GM18507 (cell line): ENCODE data around the gene GSTM3.
"Not testable (repeated sequence)": the region's sequence is repeated elsewhere in the genome, so short reads cannot be mapped to it uniquely, and the experiment has no call there.

Source experiments
- DNase-seq: peaks from one replicate; pipeline ENCODE4 v3.0.0; 2011; ENCODE audit warnings: low read depth; ENCODE audit not compliant: insufficient read length; ENCODE audit errors: extremely low spot score
- FAIRE-seq: peaks from 2 replicates; lab custom pipeline; 2011; peaks lifted over from hg19 to GRCh38; lab: Jason Lieb, UNC

The GSTM3 gene

DNA sequence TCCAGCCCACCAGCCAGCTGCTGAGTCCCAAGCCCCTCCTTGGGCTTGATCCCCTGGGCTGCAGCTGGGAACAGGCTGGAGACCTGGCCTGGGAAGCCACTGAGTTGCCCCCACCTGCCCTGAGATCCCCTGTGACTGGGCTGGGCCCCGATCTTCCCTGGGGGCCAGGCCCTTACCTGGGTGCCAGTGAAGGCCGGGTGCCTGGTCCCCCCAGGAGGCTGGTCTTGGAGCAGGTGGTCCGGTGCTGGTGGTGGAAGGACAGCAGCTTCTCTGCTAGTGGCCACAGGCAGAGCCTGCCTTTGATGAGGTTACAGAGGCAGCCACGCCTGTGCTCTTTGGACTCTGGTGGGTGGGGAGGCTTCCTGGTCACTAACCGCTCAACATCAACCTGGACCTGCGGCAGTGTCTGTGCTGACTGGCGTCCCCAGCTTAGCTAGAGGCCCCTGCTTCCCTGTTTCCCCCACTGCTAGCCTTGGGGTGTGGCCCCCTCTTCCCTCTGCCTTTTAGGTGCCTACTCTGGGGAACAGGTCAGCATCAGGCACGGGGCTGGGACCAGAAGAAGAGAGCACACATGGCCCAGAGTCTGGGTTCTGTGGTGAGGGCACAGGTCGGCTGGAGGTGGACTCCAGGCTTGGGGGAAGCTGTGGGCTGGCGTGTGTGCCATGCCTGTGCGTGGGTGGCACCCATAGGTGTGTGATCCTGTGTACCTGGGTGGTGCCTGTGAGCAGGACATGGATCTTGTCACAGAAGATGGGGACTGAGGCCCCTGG lies 23.0 kb upstream of the GSTM3 start, which contains the start of gene EPS8L3:
EPS8L3 (minus strand) TSS at position 278 of the 770 bp plus-strand sequence. CDS start 2,174 bp downstream, outside the sequence.
- no peak for DNase-seq
- no peak for FAIRE-seq

DNA sequence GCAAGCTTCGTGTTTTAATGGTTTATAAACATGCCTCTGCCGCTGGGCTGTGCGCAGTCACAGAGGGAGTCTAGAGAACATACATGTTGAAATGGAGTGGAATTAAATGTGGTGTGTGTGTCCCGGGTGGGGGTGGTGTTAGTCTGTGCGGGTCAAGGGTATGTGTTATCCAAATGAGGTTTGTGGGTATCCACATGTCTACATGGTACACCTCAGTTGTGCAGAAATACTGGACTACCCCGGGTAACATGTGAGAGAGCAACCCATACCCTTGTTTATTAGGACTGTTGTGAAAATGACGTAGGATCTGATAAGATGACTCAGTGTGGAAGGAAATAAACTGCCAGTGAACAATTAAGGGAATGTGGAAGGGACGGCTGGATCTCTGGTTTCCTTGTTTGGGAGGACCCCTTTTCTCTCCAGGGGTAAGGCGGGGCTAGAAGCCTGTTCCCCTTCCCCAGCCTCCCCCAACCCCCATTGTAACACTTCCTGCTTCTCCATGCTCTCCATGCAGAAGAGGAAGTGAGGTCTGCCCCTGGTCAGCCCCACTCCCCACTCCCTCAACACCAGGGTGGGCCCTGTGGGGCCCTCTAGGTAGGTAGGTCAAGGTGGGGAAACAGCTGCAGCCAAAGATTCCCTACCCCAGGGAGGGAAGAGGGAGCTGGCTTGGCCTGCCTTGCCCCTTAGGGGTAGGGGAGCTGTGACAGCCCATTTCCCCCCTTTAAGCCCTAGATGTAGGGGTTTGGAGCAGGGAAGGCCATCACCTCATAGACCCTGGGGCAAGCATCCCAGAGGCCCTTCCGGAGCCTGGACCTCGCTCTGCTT lies 22.2 kb upstream of the GSTM3 start:
- no peak for FAIRE-seq
- no peak for DNase-seq

- no peak for FAIRE-seq
- DNase-seq: no peak
These were observed 21.3 kb upstream of the GSTM3 start for GRCh38 chr1:109762039-109762585.

GRCh38 chr1:109761227-109762038 lies 20.6 kb upstream of the GSTM3 start:
- DNase-seq: no peak
- FAIRE-seq: no peak

DNA sequence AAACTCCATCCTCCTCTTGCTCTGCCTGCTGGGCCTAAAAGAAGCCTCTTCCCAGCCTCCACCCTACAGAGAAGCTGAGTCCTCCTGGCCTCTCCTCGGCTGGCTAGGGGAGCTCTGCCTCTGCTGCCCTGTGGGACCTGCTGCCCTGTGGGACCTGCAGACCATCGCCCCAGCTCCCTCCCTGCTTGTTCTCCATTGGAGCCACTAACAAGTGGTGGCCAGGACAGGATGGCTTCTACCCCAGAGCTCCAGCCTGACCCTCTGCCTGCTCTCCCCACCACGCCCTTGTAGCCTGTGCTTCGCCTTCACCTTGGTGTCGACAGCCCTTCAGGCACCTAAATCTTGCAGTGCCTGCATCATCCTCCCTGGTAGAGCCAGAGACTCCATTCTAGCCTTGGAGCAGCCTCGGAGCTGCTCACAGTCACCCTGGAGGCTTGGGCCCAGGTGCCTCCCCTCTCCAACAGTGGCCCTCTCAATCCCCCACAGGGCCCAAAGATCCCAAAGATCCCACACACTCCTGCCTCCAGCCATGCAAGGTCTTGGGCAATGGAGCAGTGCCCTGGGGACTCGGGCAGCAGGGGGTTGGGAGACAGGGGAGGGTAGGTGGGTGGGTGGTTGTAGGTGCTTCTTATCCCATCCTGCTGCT lies 19.9 kb upstream of the GSTM3 start:
- DNase-seq: no peak
- no peak for FAIRE-seq

DNA sequence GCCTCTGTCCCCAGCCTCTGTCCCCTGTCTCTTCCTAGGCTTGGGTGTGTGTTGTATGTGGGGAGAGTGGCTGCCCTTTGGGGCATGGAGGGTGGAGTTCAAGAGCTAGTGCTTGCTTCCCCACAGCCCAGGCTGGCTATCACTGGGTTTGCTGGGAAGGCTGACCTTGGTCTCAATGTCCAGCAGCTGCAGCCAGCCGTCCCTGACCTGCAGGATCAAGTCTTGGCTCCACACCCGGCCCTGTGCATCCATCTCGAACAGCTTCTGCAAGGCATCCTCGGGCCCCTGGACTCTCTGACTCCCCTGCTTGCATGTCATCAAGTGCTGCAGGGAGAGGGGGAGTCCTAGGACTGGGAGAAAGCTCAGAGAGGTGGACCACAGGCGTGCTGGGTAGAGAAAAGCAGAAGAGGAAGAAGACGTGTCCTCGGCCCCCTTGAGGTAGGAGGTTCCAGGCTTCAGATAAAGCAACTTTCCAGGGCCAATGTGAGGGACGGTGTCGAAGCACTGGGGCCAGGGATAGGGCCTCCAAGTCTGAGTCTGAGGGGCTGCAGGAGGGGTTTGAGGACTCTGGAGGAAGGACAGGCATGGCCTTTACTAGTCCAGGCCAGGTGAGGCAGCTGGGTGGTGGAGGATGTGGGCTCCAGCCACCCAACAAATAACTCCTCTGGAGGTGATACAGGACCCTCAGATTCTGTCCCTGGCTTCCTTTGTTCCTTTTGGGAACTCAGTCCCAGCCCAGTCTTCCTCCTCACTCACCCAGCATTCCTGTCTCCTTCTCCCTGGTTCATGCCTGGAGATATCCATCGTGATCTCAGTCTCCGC lies 18.9 kb upstream of the GSTM3 start:
- DNase-seq (no peak), FAIRE-seq (no peak)

DNA sequence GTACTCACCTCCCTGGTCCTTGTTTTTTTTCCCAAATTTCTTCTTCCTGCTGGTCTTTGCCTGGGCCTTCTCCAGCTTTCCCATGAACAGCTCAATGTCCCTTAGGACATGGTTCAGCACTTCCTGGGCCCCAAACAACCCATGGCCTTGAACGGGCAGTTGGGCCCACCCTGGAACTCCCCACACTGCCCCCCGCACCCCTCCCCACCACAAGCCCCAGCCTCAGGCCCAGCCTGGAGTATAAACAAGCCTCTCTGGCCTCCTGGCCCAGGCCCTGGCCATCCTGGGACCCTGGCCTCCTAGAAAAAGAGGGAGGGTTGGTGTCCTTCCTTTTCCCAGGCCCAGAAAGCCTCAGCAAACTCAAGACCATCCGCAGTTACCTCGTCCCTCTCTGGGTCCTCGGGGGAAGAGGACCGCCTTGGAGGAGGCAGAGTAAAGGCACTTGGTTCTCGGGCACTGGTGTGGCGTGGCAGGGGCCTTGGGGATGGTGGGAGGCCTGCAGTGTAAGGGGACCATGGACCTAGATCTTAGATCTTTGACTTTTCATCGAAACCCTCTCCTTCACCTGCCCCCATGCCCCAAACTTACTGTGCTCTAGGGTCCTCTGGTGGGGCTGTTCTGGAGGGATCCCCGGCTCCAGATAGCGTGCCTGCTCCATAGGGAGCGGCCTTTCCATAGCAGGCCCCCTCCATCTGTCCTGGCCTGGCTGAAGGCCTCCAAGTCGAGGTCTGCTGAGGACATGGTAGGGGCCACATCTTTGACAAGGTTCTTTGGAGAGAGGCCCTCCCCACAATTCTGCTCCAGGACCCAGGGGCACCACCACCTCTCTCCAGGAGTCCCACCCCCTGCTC lies 17.3 kb upstream of the GSTM3 start:
- FAIRE-seq (no peak), DNase-seq (no peak)

DNA sequence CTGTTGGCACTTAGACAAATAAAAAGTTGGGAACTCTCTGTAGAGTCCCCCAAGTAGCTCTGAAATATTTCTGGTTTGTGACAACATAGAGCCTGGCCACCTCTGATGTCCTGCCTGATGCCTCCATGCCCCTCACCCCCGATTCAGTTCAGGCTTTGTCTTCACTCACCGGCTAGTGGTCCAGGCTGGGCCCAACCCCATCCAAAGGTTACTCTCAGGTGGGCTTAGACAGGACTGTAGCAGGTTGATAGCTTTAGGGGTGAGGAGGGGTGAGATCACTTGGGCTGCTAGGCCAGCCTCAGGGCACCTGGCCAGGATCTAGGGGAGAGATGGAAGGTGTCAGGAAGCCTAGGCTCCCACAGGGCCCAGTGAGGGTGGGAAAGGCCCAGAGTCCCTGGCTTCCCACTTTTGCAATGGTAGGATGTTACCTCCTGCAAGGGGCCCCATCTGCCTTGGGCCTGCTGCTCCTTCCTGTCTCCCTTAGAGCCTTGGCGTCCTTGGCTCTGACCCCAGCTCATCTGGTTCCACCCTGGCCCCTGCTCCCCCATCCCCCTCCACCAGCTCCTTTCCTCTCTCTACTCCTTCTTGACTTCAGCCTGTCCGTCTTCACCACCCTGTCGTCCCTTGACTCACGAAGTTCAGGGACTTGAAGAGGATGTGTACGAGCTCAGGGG lies 16.1 kb upstream of the GSTM3 start:
- no peak for DNase-seq
- FAIRE-seq: no peak

DNA sequence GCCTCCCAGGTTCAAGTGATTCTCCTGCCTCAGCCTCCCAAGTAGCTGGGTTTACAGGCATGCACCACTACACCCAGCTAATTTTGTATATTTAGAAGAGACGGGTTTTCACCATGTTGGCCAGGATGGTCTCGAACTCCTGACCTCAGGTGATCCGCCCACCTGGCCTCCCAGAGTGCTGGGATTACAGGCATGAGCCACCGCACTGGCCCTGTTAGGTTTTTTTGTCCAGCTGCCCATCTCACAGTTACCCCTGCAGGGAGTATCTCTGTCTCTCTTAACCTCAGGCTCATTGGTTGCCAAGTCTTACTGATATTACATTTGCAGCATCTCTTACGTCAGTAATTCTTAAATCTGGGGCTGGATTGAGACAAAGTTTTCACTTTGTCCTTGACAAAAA lies 15.5 kb upstream of the GSTM3 start:
- not testable (repeated sequence) for DNase-seq, FAIRE-seq

- FAIRE-seq: no peak
These were observed 13.9 kb upstream of the GSTM3 start for GRCh38 chr1:109754738-109755137.

GRCh38 chr1:109751531-109752260 lies 10.9 kb upstream of the GSTM3 start:
- DNase-seq (no peak), FAIRE-seq (no peak)

More at GRCh38 chr1:109754738-109755137, 13.9 kb upstream of the GSTM3 start:
- DNase-seq: no peak

GRCh38 chr1:109750920-109751319 lies 10.1 kb upstream of the GSTM3 start:
- FAIRE-seq: no peak
- DNase-seq: no peak

- DNase-seq (no peak), FAIRE-seq (no peak)
These were observed 9.5 kb upstream of the GSTM3 start for GRCh38 chr1:109750241-109750882.

- FAIRE-seq: no peak
- no peak for DNase-seq
These were observed 8.4 kb upstream of the GSTM3 start for GRCh38 chr1:109749221-109749620.

GRCh38 chr1:109748311-109748710 lies 7.5 kb upstream of the GSTM3 start:
- FAIRE-seq, DNase-seq: not testable (repeated sequence)
